Activated T-helper 1 cell treated with anti-CD3 and anti-CD28 coated beads, Interleukin-2, amount 50 U/mL, for 16 hours (primary cell): ENCODE measurements around the gene BSN.

Source experiments
- DNase-seq, 2 donors: peaks; one replicate each; pipeline ENCODE4 v3.0.0-alpha.2; 2020; ENCODE audit warnings: low read depth in 1 of 2, low spot score in 1 of 2

BSN gene

GRCh38 chr3:49553692-49554632 is at the start of gene BSN:
Gene BSN (plus strand): TSS chr3:49554477. CDS start chr3:49554603, 126 bp downstream.
- peak; percentile 57 to 79 for DNase-seq

GRCh38 chr3:49506906-49507305 is 47.4 kb upstream of the BSN start:
- DNase-seq: no peak

GRCh38 chr3:49509028-49509561 is 45.2 kb upstream of the BSN start:
- DNase-seq: no peak

- no peak for DNase-seq
These were observed 42.6 kb upstream of the BSN start for GRCh38 chr3:49511639-49512038.

- no peak for DNase-seq
These were observed 41.4 kb upstream of the BSN start for GRCh38 chr3:49512781-49513355.

- DNase-seq: no peak
These were observed 40.7 kb upstream of the BSN start for GRCh38 chr3:49513494-49514124.

- no peak for DNase-seq
These were observed 36.3 kb upstream of the BSN start for GRCh38 chr3:49518016-49518415.

GRCh38 chr3:49518441-49518840 is 35.8 kb upstream of the BSN start:
- DNase-seq: no peak

GRCh38 chr3:49519296-49519695 is 35.0 kb upstream of the BSN start:
- no peak for DNase-seq

- no peak for DNase-seq
These were observed 34.3 kb upstream of the BSN start for GRCh38 chr3:49519916-49520385.

- DNase-seq: no peak
These were observed 30.2 kb upstream of the BSN start for GRCh38 chr3:49523756-49524747.

GRCh38 chr3:49529567-49529966 is 24.7 kb upstream of the BSN start:
- no peak for DNase-seq

GRCh38 chr3:49530231-49530630 is 24.0 kb upstream of the BSN start:
- no peak for DNase-seq

GRCh38 chr3:49530701-49531100 is 23.6 kb upstream of the BSN start:
- DNase-seq: no peak

GRCh38 chr3:49531218-49531617 is 23.1 kb upstream of the BSN start:
- no peak for DNase-seq

- no peak for DNase-seq
These were observed 22.6 kb upstream of the BSN start for GRCh38 chr3:49531715-49532114.

GRCh38 chr3:49533031-49533430 is 21.2 kb upstream of the BSN start:
- no peak for DNase-seq

- DNase-seq: no peak
These were observed 20.3 kb upstream of the BSN start for GRCh38 chr3:49533786-49534519.

GRCh38 chr3:49534581-49535441 is 19.5 kb upstream of the BSN start:
- no peak for DNase-seq
